Esophagus (tissue), 2 donors: ENCODE results near the gene TAS2R10. TPM values are rescaled to one million over a fixed set of nuclear protein-coding genes. Genes with fewer than 3 reads are reported as not detected.
"Not testable (repeated sequence)": the region's sequence is repeated elsewhere in the genome, so short reads cannot be mapped to it uniquely, and the experiment has no call there.

Experiments
- H3K27ac ChIP-seq, 2 donors: one replicate each; pipeline ENCODE4 v1.5.1; 2013; ENCODE audit warnings: low read depth in 2 of 2, mild to moderate bottlenecking in 2 of 2, inconsistent platforms in 1 of 2, low read length in 1 of 2, moderate library complexity in 1 of 2
- H3K27me3 ChIP-seq, 2 donors: one replicate each; pipeline ENCODE4 v1.6.1; 2013; ENCODE audit warnings: low read length in 2 of 2, control low read depth in 1 of 2, mild to moderate bottlenecking in 1 of 2; ENCODE audit not compliant: insufficient read depth in 2 of 2, control insufficient read depth in 1 of 2
- H3K36me3 ChIP-seq, 2 donors: one replicate each; pipeline ENCODE4 v1.6.1; 2013; ENCODE audit warnings: low read length in 1 of 2; ENCODE audit not compliant: control insufficient read depth in 2 of 2, insufficient read depth in 2 of 2
- H3K4me1 ChIP-seq, 2 donors: one replicate each; pipeline ENCODE4 v1.6.1; 2013; ENCODE audit warnings: low read length in 1 of 2; ENCODE audit not compliant: control insufficient read depth in 2 of 2, insufficient read depth in 2 of 2
- H3K4me3 ChIP-seq, 2 donors: one replicate each; pipeline ENCODE4 v1.5.1; 2013; ENCODE audit warnings: low read length in 2 of 2, mild to moderate bottlenecking in 2 of 2, low read depth in 1 of 2, moderate library complexity in 1 of 2
- H3K9me3 ChIP-seq, 2 donors: one replicate each; pipeline ENCODE4 v1.6.1; 2013; ENCODE audit warnings: mild to moderate bottlenecking in 2 of 2, low read depth in 1 of 2, low read length in 1 of 2, moderate library complexity in 1 of 2; ENCODE audit not compliant: control insufficient read depth in 2 of 2, insufficient read depth in 1 of 2
- WGBS, 2 donors: extraction: QIAGEN DNeasy Blood & Tissue Kit; methylation state at CpG; one replicate each; pipeline ENCODE4 v1.1.7; 2013; 5-methylcytosine and 5-hydroxymethylcytosine counted together
- polyA plus RNA-seq, 2 donors: library from polyadenylated mRNA; stranded (reverse); fragments of 200-250 nt; gene quantifications; one replicate each; pipeline ENCODE4 v1.2.3, GENCODE V29; 2013
- donor health status: healthy with polysubstance abuse.
- donor health status: Bipolar disorder and iron deficiency.

Gene TAS2R10
- polyA plus RNA-seq, 2 donors = not detected

- Histone ChIP-seq H3K27ac (no peak overlapping the region), H3K4me1 (no peaks in the 10 kb centered on the region), H3K27me3 (no peaks in the 10 kb centered on the region), H3K9me3 (no peaks in the 10 kb centered on the region), H3K36me3 (no peaks in the 10 kb centered on the region), H3K4me3 (no peak overlapping the region)
- WGBS, 2 donors = 41 to 46% methylated on average over 2 of the region's 2 CpGs
These were observed 31.9 kb downstream of the TAS2R10 start for GRCh38 chr12:10794222-10794621.

GRCh38 chr12:10791769-10792168, 34.4 kb downstream of the TAS2R10 start:
- not testable (repeated sequence) for H3K27ac ChIP-seq, H3K36me3 ChIP-seq, H3K27me3 ChIP-seq, H3K9me3 ChIP-seq, H3K4me1 ChIP-seq, H3K4me3 ChIP-seq
- WGBS, 2 donors = 85 to 88% methylated on average over 4 of the region's 4 CpGs

GRCh38 chr12:10783252-10783651, 42.9 kb downstream of the TAS2R10 start:
- Histone ChIP-seq H3K4me1 (no peaks in the 10 kb centered on the region), H3K27me3 (no peaks in the 10 kb centered on the region), H3K9me3 (no peaks in the 10 kb centered on the region), H3K36me3 (no peaks in the 10 kb centered on the region), H3K27ac (no peak overlapping the region), H3K4me3 (no peak overlapping the region)
- WGBS, 2 donors = 60 to 62% methylated on average over 5 of the region's 5 CpGs

GRCh38 chr12:10779103-10779502, 47.1 kb downstream of the TAS2R10 start:
- H3K36me3 ChIP-seq = no peaks in the 10 kb centered on the region
- H3K9me3 ChIP-seq = no peaks in the 10 kb centered on the region
- no peak overlapping the region for H3K27ac ChIP-seq
- 79 to 83% methylated on average over 2 of the region's 2 CpGs for WGBS, 2 donors
- no peaks in the 10 kb centered on the region for H3K4me1 ChIP-seq
- H3K27me3 ChIP-seq = no peaks in the 10 kb centered on the region
- no peak overlapping the region for H3K4me3 ChIP-seq

Other genes starting within 250 kb of the TAS2R10 start
- 10 to 100 TPM; 16.4 to 27.0 TPM for gene MAGOHB, start 212.7 kb downstream of the TAS2R10 start, polyA plus RNA-seq
- 1 to 10 TPM; 5.4 to 7.0 TPM for gene STYK1, start 152.3 kb downstream of the TAS2R10 start, polyA plus RNA-seq
- 100 to 1,000 TPM; 399 to 433 TPM for gene YBX3, start 103.0 kb downstream of the TAS2R10 start, polyA plus RNA-seq
- not detected for gene TAS2R7, start 23.7 kb downstream of the TAS2R10 start, polyA plus RNA-seq
- not detected for gene TAS2R8, start 19.1 kb downstream of the TAS2R10 start, polyA plus RNA-seq
- not detected for gene TAS2R9, start 16.2 kb downstream of the TAS2R10 start, polyA plus RNA-seq
- gene PRR4, start 23.1 kb upstream of the TAS2R10 start, polyA plus RNA-seq = 1 to 10 TPM; 2.1 to 3.3 TPM
- gene PRH1, start 57.9 kb upstream of the TAS2R10 start, polyA plus RNA-seq = 1 to 10 TPM in 1 of 2 donors, under 1 TPM in 1; 0.35 to 1.3 TPM
- not detected for gene TAS2R13, start 83.2 kb upstream of the TAS2R10 start, polyA plus RNA-seq
- not detected for gene PRH2, start 102.9 kb upstream of the TAS2R10 start, polyA plus RNA-seq
- under 1 TPM; 0.35 to 0.94 TPM for gene TAS2R14, start 112.9 kb upstream of the TAS2R10 start, polyA plus RNA-seq
- gene TAS2R50, start 160.6 kb upstream of the TAS2R10 start, polyA plus RNA-seq = not detected
- under 1 TPM; 0.07 to 0.08 TPM for gene TAS2R20, start 171.9 kb upstream of the TAS2R10 start, polyA plus RNA-seq
- gene TAS2R19, start 196.3 kb upstream of the TAS2R10 start, polyA plus RNA-seq = under 1 TPM in 1 of 2 donors, not detected in 1; 0.08 TPM
- gene TAS2R31, start 205.0 kb upstream of the TAS2R10 start, polyA plus RNA-seq = under 1 TPM; 0.09 to 0.16 TPM
- not detected for gene TAS2R46, start 235.9 kb upstream of the TAS2R10 start, polyA plus RNA-seq